B cell (primary cell): ENCODE results near the gene MYRIP. TPM values are rescaled to one million over a fixed set of nuclear protein-coding genes. Genes with fewer than 3 reads are reported as not detected.

Experiments used
- ATAC-seq: fragments of 200-7000 bp; cut with Tn5 transposase; one replicate; pipeline ENCODE4 v1.10.0; 2021; ENCODE audit warnings: low read depth, mild to moderate bottlenecking, moderate number of reproducible peaks, moderate library complexity
- CTCF ChIA-PET: fragments of 350-600 bp; sonication (Branson Sonifier 250); formaldehyde crosslinking; loops from one replicate; lab custom pipeline; 2021; ENCODE audit warnings: antibody characterized with exemption, inconsistent platforms; lab: Charles Lee
- POLR2A ChIA-PET: fragments of 350-600 bp; sonication (Branson Sonifier 250); formaldehyde crosslinking; loops from one replicate; lab custom pipeline; 2021; ENCODE audit warnings: antibody characterized with exemption; lab: Charles Lee
- DNase-seq: peaks from one replicate; pipeline ENCODE4 v3.0.0; 2013
- H2AFZ ChIP-seq: 2 replicates; pipeline ENCODE4 v1.6.1; 2012; ENCODE audit warnings: mild to moderate bottlenecking, low read depth, low read length; ENCODE audit not compliant: insufficient read depth, poor library complexity, severe bottlenecking
- H3K27ac ChIP-seq, 2 donors: 1 replicate in 1 of 2; 2 replicates in 1 of 2; pipeline ENCODE4 v1.5.1; 2012 to 2013; ENCODE audit warnings: low read length in 2 of 2, mild to moderate bottlenecking in 2 of 2, moderate library complexity in 1 of 2
- H3K27me3 ChIP-seq, 4 experiments: fragments of 200-600 bp in 1 of 4; sonication (generic) in 1 of 4; replicated peaks in 1 of 4; 1 replicate in 2 of 4; 2 replicates in 2 of 4; pipeline versions ENCODE4 v1.6.1 to v1.7.0; 2013 to 2016; ENCODE audit warnings: low read length in 3 of 4, mild to moderate bottlenecking in 2 of 4, mixed read lengths in 1 of 4, moderate library complexity in 1 of 4; ENCODE audit not compliant: insufficient read depth in 4 of 4, control insufficient read depth in 3 of 4; ENCODE audit errors: control extremely low read depth in 1 of 4
- H3K36me3 ChIP-seq, 2 experiments: replicated peaks in 1 of 2; 1 replicate in 1 of 2; 2 replicates in 1 of 2; pipeline versions ENCODE4 v1.6.1 to v1.7.1; 2013; ENCODE audit warnings: low read length in 1 of 2; ENCODE audit not compliant: insufficient read depth in 2 of 2, control insufficient read depth in 1 of 2; ENCODE audit errors: control extremely low read depth in 1 of 2, extremely low read depth in 1 of 2
- H3K4me1 ChIP-seq, 2 donors: fragments of 200-600 bp in 1 of 2; sonication (generic) in 1 of 2; 1 replicate in 1 of 2; 2 replicates in 1 of 2; pipeline versions ENCODE4 v1.5.1 to v1.6.1; 2013 to 2017; ENCODE audit warnings: low read length in 2 of 2; ENCODE audit not compliant: control insufficient read depth in 2 of 2, insufficient read depth in 2 of 2
- H3K4me2 ChIP-seq: replicated peaks from 2 replicates; pipeline ENCODE3; 2012; ENCODE audit warnings: mild to moderate bottlenecking, low read depth, low read length; ENCODE audit not compliant: poor library complexity, severe bottlenecking
- H3K4me3 ChIP-seq, 5 experiments: fragments of 200-600 bp in 1 of 5; sonication (generic) in 1 of 5; 1 replicate in 3 of 5; 2 replicates in 2 of 5; pipeline versions ENCODE4 v1.5.1 to v1.7.0; 2011 to 2016; ENCODE audit warnings: low read length in 4 of 5, mild to moderate bottlenecking in 4 of 5, low read depth in 2 of 5, control low read depth in 1 of 5, moderate library complexity in 1 of 5; ENCODE audit not compliant: insufficient read depth in 1 of 5; ENCODE audit errors: control extremely low read depth in 1 of 5, extremely low read depth in 1 of 5
- H3K79me2 ChIP-seq: fragments of 200-600 bp; sonication (generic); one replicate; pipeline ENCODE4 v1.6.0; 2016; ENCODE audit warnings: low read length; ENCODE audit not compliant: control insufficient read depth, insufficient read depth
- H3K9ac ChIP-seq: fragments of 200-600 bp; sonication (generic); 2 replicates; pipeline ENCODE4 v1.6.1; 2017; ENCODE audit warnings: mild to moderate bottlenecking, low read length, moderate library complexity
- H3K9me3 ChIP-seq, 3 donors: one replicate each; pipeline versions ENCODE4 v1.6.1 to v1.7.1; 2013; ENCODE audit warnings: low read length in 2 of 3; ENCODE audit not compliant: control insufficient read depth in 2 of 3, insufficient read depth in 1 of 3; ENCODE audit errors: control extremely low read depth in 1 of 3
- H4K20me1 ChIP-seq: 2 replicates; pipeline ENCODE4 v1.6.0; 2012; ENCODE audit warnings: mild to moderate bottlenecking, low read length; ENCODE audit not compliant: insufficient read depth, control insufficient read depth, poor library complexity, severe bottlenecking
- H3K27ac Mint-ChIP-seq: one replicate; pipeline ENCODE4 v1.8.0; 2021; ENCODE audit warnings: mixed read lengths
- H3K27me3 Mint-ChIP-seq: one replicate; pipeline ENCODE4 v1.8.0; 2021; ENCODE audit warnings: mixed read lengths
- H3K4me1 Mint-ChIP-seq: one replicate; pipeline ENCODE4 v1.8.0; 2021; ENCODE audit warnings: mixed read lengths
- H3K4me3 Mint-ChIP-seq: one replicate; pipeline ENCODE4 v1.8.0; 2021; ENCODE audit warnings: mixed read lengths
- H3K9me3 Mint-ChIP-seq: one replicate; pipeline ENCODE4 v1.8.0; 2022; ENCODE audit warnings: mixed read lengths; ENCODE audit not compliant: insufficient read depth
- EZH2 ChIP-seq: IDR thresholded peaks from 2 replicates; pipeline ENCODE4 v1.6.1; 2012; ENCODE audit warnings: borderline replicate concordance, low read depth, mild to moderate bottlenecking, moderate library complexity, low read length; ENCODE audit not compliant: insufficient read depth, poor library complexity, severe bottlenecking
- WGBS: methylation state at CpG from one replicate; pipeline ENCODE4 v1.1.5; 2013; ENCODE audit warnings: missing lambda C conversion rate; ENCODE audit not compliant: insufficient coverage; 5-methylcytosine and 5-hydroxymethylcytosine counted together
- intact Hi-C: fragments of 100-400 bp; cut with micrococcal nuclease; formaldehyde crosslinking; loops from one replicate; pipeline ENCODE4 v1.10.0; 2022
- polyA plus RNA-seq: library from polyadenylated mRNA; depleted of rRNA; stranded (reverse); fragments of >200 nt; gene quantifications from 2 replicates; pipeline ENCODE4 v1.2.3, GENCODE V29; 2012
- total RNA-seq, 2 donors: library from RNA; stranded (reverse); fragments of 120-200 nt in 1 of 2; gene quantifications; 1 replicate in 1 of 2; 2 replicates in 1 of 2; pipeline versions ENCODE4 v1.2.3 to v1.2.4, GENCODE V29; 2013 to 2022
- TF ChIP-seq, protein P1 (sequence below): fragments of 200-600 bp; IDR thresholded peaks from one replicate; pipeline ENCODE4 v1.8.0; 2022; ENCODE audit warnings: antibody characterized with exemption, mild to moderate bottlenecking

Gene MYRIP
- total and polyA plus RNA-seq, 2 donors (not counting 1 experiment from before 2014, with no cell fraction given), result 0.03 to 0.10 TPM

DNA sequence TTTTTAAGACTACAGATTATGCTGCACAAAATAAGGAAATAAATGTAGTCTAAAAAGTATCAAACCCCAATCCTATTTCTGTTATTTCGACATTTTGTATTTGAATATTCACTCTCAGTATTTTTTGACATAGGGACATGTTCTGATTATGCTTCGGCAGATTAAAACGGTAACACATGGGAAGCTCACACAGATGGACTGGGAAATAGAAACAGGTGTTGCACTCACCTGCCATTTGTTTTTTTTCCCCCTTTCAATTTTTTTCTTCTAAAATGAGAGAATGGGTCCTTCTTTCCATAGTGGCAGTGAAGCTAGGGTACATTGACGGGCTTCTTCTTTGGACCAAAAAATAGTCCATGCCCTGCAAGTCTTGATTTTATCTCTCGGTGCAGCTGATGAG is 163.1 kb downstream of the MYRIP start:
- WGBS, result no CpG with 5 or more reads among the region's 5 CpGs
- no peak overlapping the region for H3K4me3 Mint-ChIP-seq

DNA sequence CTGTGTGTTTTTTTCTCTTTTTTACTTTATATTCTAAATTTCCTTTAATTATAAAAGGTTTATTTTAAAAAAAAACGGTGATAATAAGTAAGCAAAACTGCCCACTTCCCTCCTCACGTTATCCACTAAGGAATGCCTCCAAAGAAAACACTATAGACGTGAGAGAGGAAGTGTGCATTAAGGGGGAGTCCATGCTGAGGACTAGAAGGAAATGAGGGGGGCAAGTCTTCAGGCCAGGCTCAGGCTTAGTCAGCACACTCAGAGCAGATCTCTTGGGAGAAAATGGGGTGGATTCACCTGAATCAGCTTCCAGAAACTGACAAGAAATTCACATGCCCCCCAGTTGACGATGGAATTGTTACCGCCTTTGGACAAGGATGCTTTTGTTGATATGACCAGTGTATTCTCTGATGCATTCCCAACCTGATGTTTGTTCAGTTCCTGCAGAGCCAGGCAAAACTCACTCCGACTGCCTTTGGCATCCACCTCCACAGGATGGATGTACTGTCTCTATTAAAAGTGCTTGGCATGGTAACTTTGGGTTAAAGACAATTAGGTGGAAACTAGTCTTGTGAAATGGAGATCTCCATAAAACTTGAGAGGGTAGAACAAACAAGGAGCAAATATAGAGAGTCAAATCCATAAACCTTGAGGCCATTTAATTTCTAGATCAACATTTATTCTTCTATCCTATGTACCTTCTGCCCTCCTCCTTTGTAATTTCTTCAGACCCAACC is 167.8 kb downstream of the MYRIP start:
- no peaks in the 10 kb centered on the region for H3K4me1 Mint-ChIP-seq
- Histone ChIP-seq H3K4me2 (no peak overlapping the region), H3K4me3 (no peak overlapping the region), H4K20me1 (no peaks in the 10 kb centered on the region), H3K4me1 (no peaks in the 10 kb centered on the region), H3K27me3 (no peaks in the 10 kb centered on the region), H3K9ac (no peak overlapping the region), H2AFZ (no peak overlapping the region), H3K36me3 (no peaks in the 10 kb centered on the region), H3K79me2 (no peaks in the 10 kb centered on the region), H3K27ac (no peak overlapping the region), H3K9me3 (no peaks in the 10 kb centered on the region)
- intact Hi-C loops, result no loop called here
- DNase-seq, result no peak
- H3K4me3 Mint-ChIP-seq, result no peak overlapping the region
- H3K27ac Mint-ChIP-seq, result no peak overlapping the region
- ChIA-PET CTCF (no interaction called here), POLR2A (no interaction called here)
- 0% methylated on average over 1 of the region's 6 CpGs for WGBS
- no peaks in the 10 kb centered on the region for H3K9me3 Mint-ChIP-seq
- peaks cover 9% of the 10 kb centered on the region for H3K27me3 Mint-ChIP-seq
- no peak for TF ChIP-seq EZH2
- TF ChIP-seq, protein P1, sequence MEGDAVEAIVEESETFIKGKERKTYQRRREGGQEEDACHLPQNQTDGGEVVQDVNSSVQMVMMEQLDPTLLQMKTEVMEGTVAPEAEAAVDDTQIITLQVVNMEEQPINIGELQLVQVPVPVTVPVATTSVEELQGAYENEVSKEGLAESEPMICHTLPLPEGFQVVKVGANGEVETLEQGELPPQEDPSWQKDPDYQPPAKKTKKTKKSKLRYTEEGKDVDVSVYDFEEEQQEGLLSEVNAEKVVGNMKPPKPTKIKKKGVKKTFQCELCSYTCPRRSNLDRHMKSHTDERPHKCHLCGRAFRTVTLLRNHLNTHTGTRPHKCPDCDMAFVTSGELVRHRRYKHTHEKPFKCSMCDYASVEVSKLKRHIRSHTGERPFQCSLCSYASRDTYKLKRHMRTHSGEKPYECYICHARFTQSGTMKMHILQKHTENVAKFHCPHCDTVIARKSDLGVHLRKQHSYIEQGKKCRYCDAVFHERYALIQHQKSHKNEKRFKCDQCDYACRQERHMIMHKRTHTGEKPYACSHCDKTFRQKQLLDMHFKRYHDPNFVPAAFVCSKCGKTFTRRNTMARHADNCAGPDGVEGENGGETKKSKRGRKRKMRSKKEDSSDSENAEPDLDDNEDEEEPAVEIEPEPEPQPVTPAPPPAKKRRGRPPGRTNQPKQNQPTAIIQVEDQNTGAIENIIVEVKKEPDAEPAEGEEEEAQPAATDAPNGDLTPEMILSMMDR, result no peak
- no peak for ATAC-seq

More for the DNA sequence above, 163.1 kb downstream of the MYRIP start:
- no peaks in the 10 kb centered on the region for H3K4me1 ChIP-seq
- no peak for ATAC-seq
- H3K4me1 Mint-ChIP-seq, result no peaks in the 10 kb centered on the region
- H3K9ac ChIP-seq, result no peak overlapping the region
- H3K79me2 ChIP-seq, result no peaks in the 10 kb centered on the region
- CTCF ChIA-PET, result no interaction called here
- H3K9me3 Mint-ChIP-seq, result peaks cover 2% of the 10 kb centered on the region
- no peaks in the 10 kb centered on the region for H4K20me1 ChIP-seq
- H3K36me3 ChIP-seq, result no peaks in the 10 kb centered on the region
- no peak overlapping the region for H2AFZ ChIP-seq
- no peaks in the 10 kb centered on the region for H3K9me3 ChIP-seq
- TF ChIP-seq EZH2, result no peak
- TF ChIP-seq, protein P1, result no peak
- no peak overlapping the region for H3K4me3 ChIP-seq
- intact Hi-C loops, result no loop called here
- POLR2A ChIA-PET, result no interaction called here
- H3K4me2 ChIP-seq, result no peak overlapping the region
- peaks cover 17% of the 10 kb centered on the region for H3K27me3 Mint-ChIP-seq
- H3K27me3 ChIP-seq, result no peaks in the 10 kb centered on the region
- no peak for DNase-seq
- H3K27ac Mint-ChIP-seq, result no peak overlapping the region
- no peak overlapping the region for H3K27ac ChIP-seq
